ENCODE results near the gene AMHR2. TPM values are rescaled to one million over a fixed set of nuclear protein-coding genes. Genes with fewer than 3 reads are reported as not detected.

AMHR2 gene
- total and polyA plus RNA-seq, 2 of the 4 experiments (the other 2 are of a cell fraction), result not detected

DNA sequence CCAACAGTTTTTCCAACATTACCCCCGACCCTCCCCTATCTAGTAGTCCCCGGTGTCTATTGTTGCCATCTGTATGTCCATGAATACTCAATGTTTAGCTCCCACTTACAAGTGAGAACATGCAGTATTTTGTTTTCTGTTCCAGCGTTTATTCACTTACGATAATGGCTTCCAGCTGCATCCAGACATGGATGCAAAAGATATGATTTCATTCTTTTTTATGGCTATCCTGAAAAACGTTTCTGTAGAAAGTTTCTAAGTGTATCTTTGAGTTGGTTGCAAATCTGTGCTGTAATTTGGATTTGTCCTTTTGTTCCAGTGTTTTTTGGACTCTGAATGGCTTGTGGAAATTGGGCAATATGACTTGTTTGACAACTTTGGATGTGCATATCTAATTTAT is 31.9 kb upstream of the AMHR2 start:
- no peak overlapping the region for H3K9ac ChIP-seq (ENCODE audit: low read depth, low read length)
- peaks cover 20 to 63% of the 10 kb centered on the region in 2 experiments; a peak in 3 of 4 replicates for H3K79me1 ChIP-seq (ENCODE audit: low read depth in 1 of 2, low read length in 2 of 2)
- peak overlapping the region; percentile 18 for H2BK5ac ChIP-seq (ENCODE audit: low read depth, low read length, poor library complexity, severe bottlenecking)
- no peak overlapping the region for H3K4me3 ChIP-seq (ENCODE audit: insufficient read depth, low read depth, low read length)
- H2AFZ ChIP-seq (replicated peaks; ENCODE audit: low read length, poor library complexity), result no peak overlapping the region
- dilution Hi-C loops (cut with HindIII; ENCODE audit: low sequenced_read_pairs, unreplicated experiment), result no loop called here
- peak overlapping the region; percentile 38; the same call in 1 of the 2 replicates for H4K5ac ChIP-seq (ENCODE audit: low read depth, low read length)
- H3K4me2 ChIP-seq (ENCODE audit: low read depth, low read length), result peak overlapping the region; percentile 16
- in situ Hi-C loops (cut with MboI; ENCODE audit: low sequenced_read_pairs), result no loop called here
- H3K4ac ChIP-seq (ENCODE audit: low read depth, low read length), result no peak overlapping the region; the same call in 1 of the 2 replicates
- H2BK120ac ChIP-seq (ENCODE audit: low read depth, low read length), result no peak overlapping the region
- no peak overlapping the region for H2AK9ac ChIP-seq (replicated peaks; ENCODE audit: low read depth, low read length, poor library complexity)
- H3K4me1 ChIP-seq (ENCODE audit: control insufficient read depth, insufficient read depth, low read length), result peaks cover 16% of the 10 kb centered on the region
- no peak overlapping the region for H2AK5ac ChIP-seq (ENCODE audit: low read depth, low read length)
- peaks cover 6% of the 10 kb centered on the region; the same call in 1 of the 2 replicates for H4K20me1 ChIP-seq (ENCODE audit: insufficient read depth, low read length)
- ATAC-seq (ENCODE audit: low read depth) (no peak), DNase-seq (no peak)
- no peaks in the 10 kb centered on the region; the same call in none of the 2 replicates for H3K36me3 ChIP-seq (ENCODE audit: control insufficient read depth, insufficient read depth, low read length)
- 0 out of 2 replicates have a peak overlapping the region, but pooled peaks have one; percentile 47 for H3K18ac ChIP-seq (ENCODE audit: low read depth, low read length)
- POLR2A ChIA-PET (ENCODE audit: unreplicated experiment), result no interaction called here
- no peaks in the 10 kb centered on the region for H3K9me3 ChIP-seq (ENCODE audit: control insufficient read depth, insufficient read depth, low read length)
- H4K8ac ChIP-seq (ENCODE audit: low read depth in 2 of 2, low read length in 2 of 2), result peak overlapping the region in 1 of 2 experiments; percentile 69; a peak in 1 of 4 replicates
- intact Hi-C loops (cut with micrococcal nuclease), result no loop called here
- peak overlapping the region; percentile 22; the same call in 1 of the 2 replicates for H3K27ac ChIP-seq (ENCODE audit: insufficient read depth, low read length)
- no peak overlapping the region for H3K14ac ChIP-seq (replicated peaks; ENCODE audit: low read depth, low read length)
- WGBS, 2 experiments (ENCODE audit: extremely low coverage in 2 of 2, insufficient read length in 1 of 2), result no CpG with 5 or more reads among the region's 5 CpGs
- TF ChIP-seq FOS (IDR thresholded peaks at IDR 0.05; ENCODE audit: low read depth, low read length) (no peak), RFX5 (IDR thresholded peaks at IDR 0.05; ENCODE audit: low read depth, low read length) (no peak), CEBPB (IDR thresholded peaks at IDR 0.05; ENCODE audit: low read depth, low read length) (no peak), MAZ (IDR thresholded peaks at IDR 0.05; ENCODE audit: borderline replicate concordance, low read depth, low read length) (no peak), NFE2L2 (IDR thresholded peaks at IDR 0.05; ENCODE audit: low read depth, low read length) (no peak), MAFK (IDR thresholded peaks at IDR 0.05; ENCODE audit: low read depth, low read length) (no peak), MXI1 (IDR thresholded peaks at IDR 0.05; ENCODE audit: borderline replicate concordance, low read depth, low read length) (no peak), POLR2A (IDR thresholded peaks at IDR 0.05; ENCODE audit: low read depth, low read length) (no peak), CHD1 (IDR thresholded peaks at IDR 0.05; ENCODE audit: low read depth, low read length) (no peak), SMC3 (IDR thresholded peaks at IDR 0.05; ENCODE audit: low read depth, low read length) (no peak), RCOR1 (IDR thresholded peaks at IDR 0.05; ENCODE audit: insufficient replicate concordance, low read length) (no peak), RAD21 (IDR thresholded peaks at IDR 0.05; ENCODE audit: low read length) (no peak)
- TF ChIP-seq, protein P1, sequence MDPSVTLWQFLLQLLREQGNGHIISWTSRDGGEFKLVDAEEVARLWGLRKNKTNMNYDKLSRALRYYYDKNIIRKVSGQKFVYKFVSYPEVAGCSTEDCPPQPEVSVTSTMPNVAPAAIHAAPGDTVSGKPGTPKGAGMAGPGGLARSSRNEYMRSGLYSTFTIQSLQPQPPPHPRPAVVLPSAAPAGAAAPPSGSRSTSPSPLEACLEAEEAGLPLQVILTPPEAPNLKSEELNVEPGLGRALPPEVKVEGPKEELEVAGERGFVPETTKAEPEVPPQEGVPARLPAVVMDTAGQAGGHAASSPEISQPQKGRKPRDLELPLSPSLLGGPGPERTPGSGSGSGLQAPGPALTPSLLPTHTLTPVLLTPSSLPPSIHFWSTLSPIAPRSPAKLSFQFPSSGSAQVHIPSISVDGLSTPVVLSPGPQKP (IDR thresholded peaks at IDR 0.05; ENCODE audit: borderline replicate concordance, low read depth, low read length), result no peak
- TF ChIP-seq, protein P2, sequence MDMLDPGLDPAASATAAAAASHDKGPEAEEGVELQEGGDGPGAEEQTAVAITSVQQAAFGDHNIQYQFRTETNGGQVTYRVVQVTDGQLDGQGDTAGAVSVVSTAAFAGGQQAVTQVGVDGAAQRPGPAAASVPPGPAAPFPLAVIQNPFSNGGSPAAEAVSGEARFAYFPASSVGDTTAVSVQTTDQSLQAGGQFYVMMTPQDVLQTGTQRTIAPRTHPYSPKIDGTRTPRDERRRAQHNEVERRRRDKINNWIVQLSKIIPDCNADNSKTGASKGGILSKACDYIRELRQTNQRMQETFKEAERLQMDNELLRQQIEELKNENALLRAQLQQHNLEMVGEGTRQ (IDR thresholded peaks at IDR 0.05; ENCODE audit: low read depth, low read length), result no peak
- H3K23ac ChIP-seq (ENCODE audit: low read depth, low read length), result 0 out of 2 replicates have a peak overlapping the region, but pooled peaks have one; percentile 56
- no peak overlapping the region for H2BK20ac ChIP-seq (ENCODE audit: low read depth, low read length)
- H3K56ac ChIP-seq (ENCODE audit: extremely low read depth, insufficient read depth, low read length), result no peak overlapping the region
- no TSS peak for BruUV-seq (replicated peaks)
- no peaks in the 10 kb centered on the region for H3K27me3 ChIP-seq (ENCODE audit: control insufficient read depth, insufficient read depth, low read length)
- H2BK15ac ChIP-seq (ENCODE audit: low read depth, low read length), result no peak overlapping the region
- H3K9me1 ChIP-seq (ENCODE audit: insufficient read depth, low read length), result 0 out of 2 replicates have a peak, but pooled peaks cover 2% of the 10 kb centered on the region
- H4K91ac ChIP-seq (ENCODE audit: insufficient read depth, low read depth, low read length), result no peak overlapping the region
- CTCF ChIA-PET, result no interaction called here

Measured in IMR-90 (cell line).